ENCODE results near the gene TPI1. TPM values are rescaled to one million over a fixed set of nuclear protein-coding genes. Genes with fewer than 3 reads are reported as not detected.
A peak's percentile ranks its signal among the peaks of the same experiment; 100 is the strongest.

The TPI1 gene
- total RNA-seq, 1 experiment from 2014 or later: 1,141 TPM

DNA sequence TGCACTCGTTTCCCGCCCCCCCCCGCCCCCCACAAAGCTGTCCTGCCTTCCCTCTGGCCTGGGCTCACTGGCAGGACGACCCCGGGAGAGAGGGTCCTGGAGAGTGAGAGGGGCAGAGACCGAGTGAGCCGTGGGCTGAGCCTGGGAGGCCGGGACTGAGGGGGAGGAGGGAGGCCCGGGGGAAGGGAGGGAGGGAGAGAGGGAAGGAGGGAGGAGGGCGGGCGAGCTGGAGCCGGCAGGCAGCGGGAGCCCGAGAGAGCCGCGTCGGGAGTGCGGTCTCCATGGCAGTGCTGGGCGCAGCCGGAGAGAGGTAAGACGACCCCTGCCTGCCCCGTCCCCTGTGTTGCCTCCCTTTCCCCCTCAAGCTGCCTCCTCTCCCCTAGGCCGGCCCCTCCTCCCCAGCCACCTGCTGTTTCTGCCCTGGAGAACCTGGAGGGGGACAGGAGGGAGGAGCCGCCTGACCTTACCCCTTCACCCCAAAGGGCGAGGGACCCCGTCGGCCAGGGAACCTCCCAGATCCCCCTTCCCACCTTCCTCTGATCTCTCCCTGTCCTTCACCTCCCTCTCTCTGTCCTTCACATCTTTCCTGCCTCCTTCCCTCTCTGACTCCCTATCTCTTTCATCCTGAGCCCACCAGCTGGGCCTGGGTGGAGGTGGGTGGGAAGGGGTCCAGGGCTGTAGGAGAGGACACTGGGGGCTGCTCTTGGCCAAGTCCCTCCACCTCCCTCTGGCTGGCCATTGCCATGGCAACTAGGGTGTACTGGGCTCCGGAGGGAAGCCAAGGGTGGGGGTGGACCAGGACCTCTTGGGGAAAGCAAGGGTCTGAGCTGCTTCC lies 45.5 kb upstream of the TPI1 start, which contains the start of gene GPR162:
Gene GPR162 (plus strand): TSS at position 231 of the 835 bp plus-strand sequence. CDS start 2,078 bp downstream, outside the sequence.
- Mint-ChIP-seq H3K27ac (ENCODE audit: unreplicated experiment) (no peak within 1 kb of the TSS), H3K9me3 (ENCODE audit: unreplicated experiment) (no peaks in the 10 kb centered on the region), H3K27me3 (ENCODE audit: insufficient read depth, unreplicated experiment) (peaks cover 19% of the 10 kb centered on the region), H3K36me3 (ENCODE audit: insufficient read depth, unreplicated experiment) (no peaks in the 10 kb centered on the region), H3K4me1 (ENCODE audit: low read depth, unreplicated experiment) (no peaks in the 10 kb centered on the region), H3K4me3 (ENCODE audit: unreplicated experiment) (peak within 1 kb of the TSS; percentile 66)
- H3K4me3 ChIP-seq (ENCODE audit: low read depth, low read length): peak within 1 kb of the TSS; percentile 33
- CTCF ChIA-PET: interaction anchor here (0.5 to 2.4 kb wide), 6 partner anchors 13 to 219 kb away, joined by 3 to 9 read pairs (median 6); partner anchors contain the start of genes MLF2 and PTMS
- H3K9me3 ChIP-seq: no peaks in the 10 kb centered on the region
- no peaks in the 10 kb centered on the region for H3K27me3 ChIP-seq (replicated peaks; ENCODE audit: control insufficient read depth, insufficient read depth, low read length)
- intact Hi-C loops (cut with micrococcal nuclease; ENCODE audit: unreplicated experiment): no loop called here
- H3K36me3 ChIP-seq (ENCODE audit: control insufficient read depth, insufficient read depth, low read length): no peaks in the 10 kb centered on the region
- peaks cover 9% of the 10 kb centered on the region for H3K4me1 ChIP-seq
- TF ChIP-seq, protein P1, sequence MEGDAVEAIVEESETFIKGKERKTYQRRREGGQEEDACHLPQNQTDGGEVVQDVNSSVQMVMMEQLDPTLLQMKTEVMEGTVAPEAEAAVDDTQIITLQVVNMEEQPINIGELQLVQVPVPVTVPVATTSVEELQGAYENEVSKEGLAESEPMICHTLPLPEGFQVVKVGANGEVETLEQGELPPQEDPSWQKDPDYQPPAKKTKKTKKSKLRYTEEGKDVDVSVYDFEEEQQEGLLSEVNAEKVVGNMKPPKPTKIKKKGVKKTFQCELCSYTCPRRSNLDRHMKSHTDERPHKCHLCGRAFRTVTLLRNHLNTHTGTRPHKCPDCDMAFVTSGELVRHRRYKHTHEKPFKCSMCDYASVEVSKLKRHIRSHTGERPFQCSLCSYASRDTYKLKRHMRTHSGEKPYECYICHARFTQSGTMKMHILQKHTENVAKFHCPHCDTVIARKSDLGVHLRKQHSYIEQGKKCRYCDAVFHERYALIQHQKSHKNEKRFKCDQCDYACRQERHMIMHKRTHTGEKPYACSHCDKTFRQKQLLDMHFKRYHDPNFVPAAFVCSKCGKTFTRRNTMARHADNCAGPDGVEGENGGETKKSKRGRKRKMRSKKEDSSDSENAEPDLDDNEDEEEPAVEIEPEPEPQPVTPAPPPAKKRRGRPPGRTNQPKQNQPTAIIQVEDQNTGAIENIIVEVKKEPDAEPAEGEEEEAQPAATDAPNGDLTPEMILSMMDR (IDR thresholded peaks at IDR 0.05; ENCODE audit: insufficient read depth in 1 of 2, low read depth in 1 of 2, low read length in 1 of 2, severe bottlenecking in 1 of 2, unreplicated experiment in 1 of 2): no peak
- POLR2A ChIA-PET: interaction anchor here (0.5 to 1.4 kb wide), 4 partner anchors 29 to 70 kb away, joined by 3 to 4 read pairs (median 3); partner anchors contain the start of genes CDCA3 and PTMS
- no TSS peak for BruUV-seq (replicated peaks)
- DNase-seq: no peak

DNA sequence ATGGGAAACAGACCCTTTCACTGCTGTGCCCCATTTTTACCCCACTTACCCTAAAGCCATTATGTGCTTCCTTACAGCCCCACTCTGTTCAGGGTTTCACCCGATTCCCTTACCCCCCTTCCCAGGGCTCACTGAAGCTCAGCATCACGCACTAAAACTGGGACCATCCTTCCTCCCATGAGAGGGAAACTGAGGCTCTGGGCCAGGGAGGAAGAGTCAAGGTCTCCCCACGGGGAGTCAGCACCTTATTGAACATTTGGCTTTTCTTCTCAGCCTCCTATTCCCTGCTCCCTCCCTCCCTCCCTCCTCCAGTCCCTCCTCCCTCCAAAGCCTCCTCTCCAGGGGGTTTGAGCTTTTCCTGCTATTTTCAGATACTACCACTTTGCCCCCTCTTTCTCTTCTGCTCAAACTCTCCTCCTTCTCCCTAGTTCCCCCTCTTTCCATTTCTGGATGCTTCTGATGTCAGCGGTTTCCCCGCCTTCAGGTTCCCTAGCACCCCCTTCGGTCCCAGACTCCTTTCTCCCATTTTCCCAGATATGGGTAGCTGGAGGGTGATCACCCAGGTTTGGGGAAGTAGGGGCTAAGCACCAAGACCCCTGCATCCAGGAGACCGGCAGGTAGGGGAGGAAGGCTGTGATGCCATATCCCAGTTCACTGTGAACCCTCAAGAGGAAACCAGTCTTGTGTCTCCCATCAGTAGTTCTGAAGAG lies 44.8 kb upstream of the TPI1 start:
- TF ChIP-seq, protein P1 (IDR thresholded peaks at IDR 0.05; ENCODE audit: insufficient read depth in 1 of 2, low read depth in 1 of 2, low read length in 1 of 2, severe bottlenecking in 1 of 2, unreplicated experiment in 1 of 2): no peak
- Histone ChIP-seq H3K4me1 (peaks cover 15% of the 10 kb centered on the region), H3K27me3 (replicated peaks; ENCODE audit: control insufficient read depth, insufficient read depth, low read length) (no peaks in the 10 kb centered on the region), H3K36me3 (ENCODE audit: control insufficient read depth, insufficient read depth, low read length) (no peaks in the 10 kb centered on the region), H3K4me3 (ENCODE audit: low read depth, low read length) (no peak overlapping the region), H3K9me3 (no peaks in the 10 kb centered on the region)
- H3K4me3 Mint-ChIP-seq (ENCODE audit: unreplicated experiment): peak overlapping the region; percentile 66
- peaks cover 5% of the 10 kb centered on the region for H3K4me1 Mint-ChIP-seq (ENCODE audit: low read depth, unreplicated experiment)
- ChIA-PET CTCF (interaction anchor here (0.6 to 2.4 kb wide), 5 partner anchors 12 to 210 kb away, joined by 3 to 9 read pairs (median 6); partner anchors contain the start of gene PTMS), POLR2A (interaction anchor here (0.5 to 1.4 kb wide), 3 partner anchors 29 to 71 kb away, joined by 3 to 4 read pairs (median 3); partner anchors contain the start of gene CDCA3)
- BruUV-seq (replicated peaks): no TSS peak
- no peak for DNase-seq
- no peaks in the 10 kb centered on the region for H3K36me3 Mint-ChIP-seq (ENCODE audit: insufficient read depth, unreplicated experiment)
- H3K27me3 Mint-ChIP-seq (ENCODE audit: insufficient read depth, unreplicated experiment): peaks cover 22% of the 10 kb centered on the region
- H3K27ac Mint-ChIP-seq (ENCODE audit: unreplicated experiment): no peak overlapping the region
- H3K9me3 Mint-ChIP-seq (ENCODE audit: unreplicated experiment): no peaks in the 10 kb centered on the region
- intact Hi-C loops (cut with micrococcal nuclease; ENCODE audit: unreplicated experiment): no loop called here
